Neural progenitor cell (in vitro differentiated cells): ENCODE results near the gene NUAK1. TPM values are rescaled to one million over a fixed set of nuclear protein-coding genes. Genes with fewer than 3 reads are reported as not detected.

Source experiments
- DNase-seq: peaks from one replicate; pipeline ENCODE4 v3.0.0-alpha.2; 2016; ENCODE audit warnings: low spot score
- H2AFZ ChIP-seq: fragments of 200-600 bp; sonication (generic); replicated peaks from 2 replicates; pipeline ENCODE4 v1.6.1; 2016; ENCODE audit warnings: antibody characterized with exemption
- H3F3A ChIP-seq: fragments of 200-600 bp; sonication (generic); 2 replicates; pipeline ENCODE4 v1.6.1; 2016; ENCODE audit warnings: antibody characterized with exemption, low read depth
- H3K27ac ChIP-seq: fragments of 200-600 bp; sonication (generic); 2 replicates; pipeline ENCODE4 v1.5.1; 2016; ENCODE audit warnings: mild to moderate bottlenecking
- H3K27me3 ChIP-seq: fragments of 200-600 bp; sonication (generic); 2 replicates; pipeline ENCODE4 v1.6.1; 2016; ENCODE audit warnings: mild to moderate bottlenecking, moderate library complexity
- H3K36me3 ChIP-seq: fragments of 200-600 bp; sonication (generic); 2 replicates; pipeline ENCODE4 v1.5.1; 2016
- H3K4me1 ChIP-seq: fragments of 200-600 bp; sonication (generic); 2 replicates; pipeline ENCODE4 v1.6.1; 2016; ENCODE audit warnings: mixed run types
- H3K4me2 ChIP-seq: fragments of 200-600 bp; sonication (generic); 2 replicates; pipeline ENCODE4 v1.6.1; 2016
- H3K4me3 ChIP-seq: fragments of 200-600 bp; sonication (generic); 2 replicates; pipeline ENCODE4 v1.5.1; 2016
- H3K79me2 ChIP-seq: fragments of 200-600 bp; sonication (generic); 2 replicates; pipeline ENCODE4 v1.6.1; 2016; ENCODE audit warnings: low read depth
- H3K9ac ChIP-seq: fragments of 200-600 bp; sonication (generic); 2 replicates; pipeline ENCODE4 v1.6.1; 2016
- H3K9me3 ChIP-seq: fragments of 200-600 bp; sonication (generic); 2 replicates; pipeline ENCODE4 v1.5.1; 2016; ENCODE audit warnings: low read depth
- H4K20me1 ChIP-seq: fragments of 200-600 bp; sonication (generic); 2 replicates; pipeline ENCODE4 v1.6.1; 2016; ENCODE audit warnings: low read depth
- H3K27ac Mint-ChIP-seq: 3 replicates; pipeline ENCODE4 v1.8.0; 2021; ENCODE audit warnings: mixed read lengths
- H3K27me3 Mint-ChIP-seq: 2 replicates; pipeline ENCODE4 v1.8.0; 2022; ENCODE audit warnings: low read depth, mild to moderate bottlenecking, inconsistent platforms, moderate library complexity, mixed read lengths; ENCODE audit not compliant: insufficient read depth
- H3K36me3 Mint-ChIP-seq: 3 replicates; pipeline ENCODE4 v1.8.0; 2021; ENCODE audit warnings: mixed read lengths
- H3K4me1 Mint-ChIP-seq: 3 replicates; pipeline ENCODE4 v1.8.0; 2021; ENCODE audit warnings: mixed read lengths
- H3K4me3 Mint-ChIP-seq: 3 replicates; pipeline ENCODE4 v1.8.0; 2021; ENCODE audit warnings: mild to moderate bottlenecking, moderate library complexity, mixed read lengths
- H3K9me3 Mint-ChIP-seq: 3 replicates; pipeline ENCODE4 v1.8.0; 2020; ENCODE audit warnings: mixed read lengths
- EZH2 ChIP-seq: fragments of 200-600 bp; sonication (generic); IDR thresholded peaks from 2 replicates; pipeline ENCODE4 v1.6.1; 2017; ENCODE audit warnings: antibody characterized with exemption, mild to moderate bottlenecking, moderate library complexity
- EZH2phosphoT487 ChIP-seq: fragments of 200-600 bp; sonication (generic); IDR thresholded peaks from 2 replicates; pipeline ENCODE4 v1.6.1; 2017; ENCODE audit warnings: antibody characterized with exemption
- total RNA-seq: library from RNA; depleted of rRNA; stranded (reverse); fragments of >200 nt; gene quantifications from 2 replicates; pipeline ENCODE4 v1.2.3, GENCODE V29; 2015; ENCODE audit warnings: low replicate concordance
- TF ChIP-seq, protein P1 (sequence below): fragments of 200-600 bp; sonication (generic); IDR thresholded peaks from 2 replicates; pipeline ENCODE4 v1.5.1; 2017; ENCODE audit warnings: antibody characterized with exemption, mild to moderate bottlenecking

The NUAK1 gene
- total RNA-seq, 1 donor from 2014 or later = 18.8 TPM

- peak overlapping the region; percentile 40 for H3K27ac Mint-ChIP-seq
- TF ChIP-seq, protein P1, sequence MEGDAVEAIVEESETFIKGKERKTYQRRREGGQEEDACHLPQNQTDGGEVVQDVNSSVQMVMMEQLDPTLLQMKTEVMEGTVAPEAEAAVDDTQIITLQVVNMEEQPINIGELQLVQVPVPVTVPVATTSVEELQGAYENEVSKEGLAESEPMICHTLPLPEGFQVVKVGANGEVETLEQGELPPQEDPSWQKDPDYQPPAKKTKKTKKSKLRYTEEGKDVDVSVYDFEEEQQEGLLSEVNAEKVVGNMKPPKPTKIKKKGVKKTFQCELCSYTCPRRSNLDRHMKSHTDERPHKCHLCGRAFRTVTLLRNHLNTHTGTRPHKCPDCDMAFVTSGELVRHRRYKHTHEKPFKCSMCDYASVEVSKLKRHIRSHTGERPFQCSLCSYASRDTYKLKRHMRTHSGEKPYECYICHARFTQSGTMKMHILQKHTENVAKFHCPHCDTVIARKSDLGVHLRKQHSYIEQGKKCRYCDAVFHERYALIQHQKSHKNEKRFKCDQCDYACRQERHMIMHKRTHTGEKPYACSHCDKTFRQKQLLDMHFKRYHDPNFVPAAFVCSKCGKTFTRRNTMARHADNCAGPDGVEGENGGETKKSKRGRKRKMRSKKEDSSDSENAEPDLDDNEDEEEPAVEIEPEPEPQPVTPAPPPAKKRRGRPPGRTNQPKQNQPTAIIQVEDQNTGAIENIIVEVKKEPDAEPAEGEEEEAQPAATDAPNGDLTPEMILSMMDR = no peak
- TF ChIP-seq EZH2 (no peak), EZH2phosphoT487 (no peak)
Measured at GRCh38 chr12:106187155-106187789, 48.5 kb upstream of the NUAK1 start.

DNA sequence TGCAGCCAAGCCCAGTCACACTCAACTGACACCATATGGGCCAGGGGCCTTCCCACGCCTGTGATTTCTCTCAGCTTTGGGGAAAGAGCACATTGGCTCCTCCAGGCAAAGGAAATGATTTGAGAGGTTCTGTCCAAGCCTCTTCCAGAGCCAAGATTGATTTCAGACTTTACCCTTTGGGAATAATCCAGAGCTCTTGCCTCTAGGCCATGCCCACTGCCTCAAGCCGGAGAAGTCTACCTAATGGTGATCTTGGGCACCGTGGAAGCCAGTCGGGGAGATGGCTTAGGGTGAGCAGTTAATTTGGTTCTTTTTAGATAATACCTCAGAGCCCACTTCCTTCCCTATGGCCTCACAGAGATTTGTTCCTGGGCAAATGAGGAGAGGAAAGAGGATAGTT lies 45.0 kb upstream of the NUAK1 start:
- H2AFZ ChIP-seq = no peak overlapping the region
- H3K9me3 ChIP-seq = no peaks in the 10 kb centered on the region
- no peak overlapping the region for H3K27ac ChIP-seq
- H3F3A ChIP-seq = peaks cover 17% of the 10 kb centered on the region
- no peak overlapping the region for H3K4me3 ChIP-seq
- peaks cover 34% of the 10 kb centered on the region for H3K4me1 Mint-ChIP-seq
- H3K27ac Mint-ChIP-seq = no peak overlapping the region
- peaks cover 4% of the 10 kb centered on the region for H3K27me3 Mint-ChIP-seq
- H3K36me3 ChIP-seq = no peaks in the 10 kb centered on the region
- peaks cover 28% of the 10 kb centered on the region for H3K4me1 ChIP-seq
- H3K9me3 Mint-ChIP-seq = no peaks in the 10 kb centered on the region
- no peak for DNase-seq
- no peaks in the 10 kb centered on the region for H3K36me3 Mint-ChIP-seq
- no peaks in the 10 kb centered on the region for H3K79me2 ChIP-seq
- H3K27me3 ChIP-seq = no peaks in the 10 kb centered on the region
- TF ChIP-seq EZH2 (no peak), EZH2phosphoT487 (no peak)
- TF ChIP-seq, protein P1 = no peak
- H4K20me1 ChIP-seq = no peaks in the 10 kb centered on the region
- no peak overlapping the region for H3K9ac ChIP-seq
- no peak overlapping the region for H3K4me3 Mint-ChIP-seq
- no peak overlapping the region for H3K4me2 ChIP-seq

More at GRCh38 chr12:106187155-106187789, 48.5 kb upstream of the NUAK1 start:
- Histone ChIP-seq H3K4me1 (peaks cover 46% of the 10 kb centered on the region), H3K4me3 (no peak overlapping the region), H3K79me2 (no peaks in the 10 kb centered on the region), H3K4me2 (peak overlapping the region; percentile 62), H3F3A (peaks cover 14% of the 10 kb centered on the region), H4K20me1 (no peaks in the 10 kb centered on the region), H2AFZ (peak overlapping the region; percentile 61), H3K9me3 (no peaks in the 10 kb centered on the region), H3K36me3 (no peaks in the 10 kb centered on the region), H3K9ac (no peak overlapping the region), H3K27me3 (no peaks in the 10 kb centered on the region), H3K27ac (no peak overlapping the region)
- Mint-ChIP-seq H3K4me3 (no peak overlapping the region), H3K36me3 (no peaks in the 10 kb centered on the region), H3K4me1 (peaks cover 40% of the 10 kb centered on the region), H3K27me3 (peaks cover 2% of the 10 kb centered on the region), H3K9me3 (no peaks in the 10 kb centered on the region)
- no peak for DNase-seq

GRCh38 chr12:106181401-106182114 lies 42.8 kb upstream of the NUAK1 start:
- H2AFZ ChIP-seq = no peak overlapping the region
- H3K27me3 ChIP-seq = no peaks in the 10 kb centered on the region
- peaks cover 2% of the 10 kb centered on the region for H3K27me3 Mint-ChIP-seq
- DNase-seq = no peak
- no peak overlapping the region for H3K27ac Mint-ChIP-seq
- no peak overlapping the region for H3K9ac ChIP-seq
- no peaks in the 10 kb centered on the region for H3K79me2 ChIP-seq
- H3K27ac ChIP-seq = no peak overlapping the region
- H3K36me3 Mint-ChIP-seq = no peaks in the 10 kb centered on the region
- H4K20me1 ChIP-seq = no peaks in the 10 kb centered on the region
- peaks cover 33% of the 10 kb centered on the region for H3K4me1 Mint-ChIP-seq
- H3K4me1 ChIP-seq = peaks cover 19% of the 10 kb centered on the region
- no peak overlapping the region for H3K4me2 ChIP-seq
- peaks cover 12% of the 10 kb centered on the region for H3F3A ChIP-seq
- H3K9me3 Mint-ChIP-seq = no peaks in the 10 kb centered on the region
- H3K9me3 ChIP-seq = no peaks in the 10 kb centered on the region
- H3K4me3 Mint-ChIP-seq = no peak overlapping the region
- no peak for TF ChIP-seq EZH2phosphoT487
- no peak for TF ChIP-seq EZH2
- TF ChIP-seq, protein P1 = no peak
- no peak overlapping the region for H3K4me3 ChIP-seq
- H3K36me3 ChIP-seq = no peaks in the 10 kb centered on the region
